ENCODE results near the gene LOXL3. TPM values are rescaled to one million over a fixed set of nuclear protein-coding genes. Genes with fewer than 3 reads are reported as not detected.

The LOXL3 gene
- total RNA-seq, 1 experiment from 2014 or later: 29.0 TPM

- H4K8ac ChIP-seq (replicated peaks; ENCODE audit: insufficient read length, low read depth, low read length): no peak overlapping the region
- TF ChIP-seq CTCF (conservative IDR thresholded peaks at IDR 0.05): no peak
- peaks cover 5% of the 10 kb centered on the region; the same call in 1 of the 2 replicates for H3K4me1 ChIP-seq (ENCODE audit: insufficient read depth, low read length)
- H3K23ac ChIP-seq (ENCODE audit: insufficient read length, low read depth, low read length): no peak overlapping the region
- H4K20me1 ChIP-seq (ENCODE audit: control insufficient read depth, insufficient read depth, insufficient read length): no peaks in the 10 kb centered on the region
- H3K4me2 ChIP-seq (ENCODE audit: insufficient read depth, insufficient read length, low read length): no peak overlapping the region
- peaks cover 13 to 17% of the 10 kb centered on the region in 2 experiments for H3K4me1 Mint-ChIP-seq
- H3K14ac ChIP-seq (ENCODE audit: insufficient read depth, low read length): no peak overlapping the region
- no peak overlapping the region for H2AK5ac ChIP-seq (ENCODE audit: insufficient read length, low read length)
- no peak overlapping the region for H3K4me3 Mint-ChIP-seq
- DNase-seq: no peak
- no peak overlapping the region for H3K4ac ChIP-seq (ENCODE audit: low read depth, low read length)
- no peak overlapping the region for H2BK20ac ChIP-seq (ENCODE audit: low read depth, low read length, poor library complexity, severe bottlenecking)
- no peak overlapping the region for H2BK5ac ChIP-seq (ENCODE audit: insufficient read length, low read length)
- no peak overlapping the region for H2BK15ac ChIP-seq (ENCODE audit: low read depth, low read length)
- no peak overlapping the region; a peak in 2 of 7 replicates for H3K27ac Mint-ChIP-seq
- H3T11ph ChIP-seq (ENCODE audit: low read length): no peak overlapping the region
- H3K79me2 ChIP-seq (ENCODE audit: insufficient read depth, low read length): no peaks in the 10 kb centered on the region
- H3K27ac ChIP-seq (ENCODE audit: insufficient read length, low read depth, low read length): no peak overlapping the region
- no peaks in the 10 kb centered on the region; the same call in 1 of the 2 replicates for H3K27me3 Mint-ChIP-seq (ENCODE audit: low read depth)
- H3K9me3 Mint-ChIP-seq: no peaks in the 10 kb centered on the region
- no peak overlapping the region for H2BK120ac ChIP-seq (ENCODE audit: low read depth, low read length, poor library complexity, severe bottlenecking)
- H4K91ac ChIP-seq (ENCODE audit: insufficient read length, low read depth, low read length): no peak overlapping the region
- H3K9ac ChIP-seq (ENCODE audit: extremely low read depth, insufficient read length, low read length): no peak overlapping the region
- H3K23me2 ChIP-seq (ENCODE audit: insufficient read length, low read depth, low read length, poor library complexity, severe bottlenecking): no peaks in the 10 kb centered on the region
- H3K18ac ChIP-seq (ENCODE audit: insufficient read length, low read depth, low read length): no peak overlapping the region
- H2AFZ ChIP-seq (ENCODE audit: low read length): no peak overlapping the region
- no peaks in the 10 kb centered on the region for H3K36me3 Mint-ChIP-seq (ENCODE audit: insufficient read depth in 1 of 3, low read depth in 3 of 3)
- no peak overlapping the region for H4K5ac ChIP-seq (ENCODE audit: insufficient read length, low read depth, low read length)
- H3K79me1 ChIP-seq (ENCODE audit: insufficient read depth, low read depth, low read length, poor library complexity, severe bottlenecking): no peaks in the 10 kb centered on the region
- no peaks in the 10 kb centered on the region; the same call in 1 of the 2 replicates for H3K27me3 ChIP-seq (ENCODE audit: insufficient read depth, low read length)
- no peak overlapping the region for H3K56ac ChIP-seq (ENCODE audit: insufficient read length, low read depth, low read length)
- no peak overlapping the region for H2BK12ac ChIP-seq (ENCODE audit: insufficient read length, low read depth, low read length)
- no peaks in the 10 kb centered on the region for H3K9me3 ChIP-seq (ENCODE audit: control insufficient read depth, low read depth, low read length)
Measured at GRCh38 chr2:74583504-74583903, 29.8 kb upstream of the LOXL3 start.

All from H9 (cell line).